ENCODE results near the gene TSPAN18. TPM values are rescaled to one million over a fixed set of nuclear protein-coding genes. Genes with fewer than 3 reads are reported as not detected.

TSPAN18 gene, protein sequence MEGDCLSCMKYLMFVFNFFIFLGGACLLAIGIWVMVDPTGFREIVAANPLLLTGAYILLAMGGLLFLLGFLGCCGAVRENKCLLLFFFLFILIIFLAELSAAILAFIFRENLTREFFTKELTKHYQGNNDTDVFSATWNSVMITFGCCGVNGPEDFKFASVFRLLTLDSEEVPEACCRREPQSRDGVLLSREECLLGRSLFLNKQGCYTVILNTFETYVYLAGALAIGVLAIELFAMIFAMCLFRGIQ
- total RNA-seq: 10 to 100 TPM in 1 of 2 donors, 1 to 10 TPM in 1; 3.1 to 10.8 TPM
- long read RNA-seq: 0 reads

DNA sequence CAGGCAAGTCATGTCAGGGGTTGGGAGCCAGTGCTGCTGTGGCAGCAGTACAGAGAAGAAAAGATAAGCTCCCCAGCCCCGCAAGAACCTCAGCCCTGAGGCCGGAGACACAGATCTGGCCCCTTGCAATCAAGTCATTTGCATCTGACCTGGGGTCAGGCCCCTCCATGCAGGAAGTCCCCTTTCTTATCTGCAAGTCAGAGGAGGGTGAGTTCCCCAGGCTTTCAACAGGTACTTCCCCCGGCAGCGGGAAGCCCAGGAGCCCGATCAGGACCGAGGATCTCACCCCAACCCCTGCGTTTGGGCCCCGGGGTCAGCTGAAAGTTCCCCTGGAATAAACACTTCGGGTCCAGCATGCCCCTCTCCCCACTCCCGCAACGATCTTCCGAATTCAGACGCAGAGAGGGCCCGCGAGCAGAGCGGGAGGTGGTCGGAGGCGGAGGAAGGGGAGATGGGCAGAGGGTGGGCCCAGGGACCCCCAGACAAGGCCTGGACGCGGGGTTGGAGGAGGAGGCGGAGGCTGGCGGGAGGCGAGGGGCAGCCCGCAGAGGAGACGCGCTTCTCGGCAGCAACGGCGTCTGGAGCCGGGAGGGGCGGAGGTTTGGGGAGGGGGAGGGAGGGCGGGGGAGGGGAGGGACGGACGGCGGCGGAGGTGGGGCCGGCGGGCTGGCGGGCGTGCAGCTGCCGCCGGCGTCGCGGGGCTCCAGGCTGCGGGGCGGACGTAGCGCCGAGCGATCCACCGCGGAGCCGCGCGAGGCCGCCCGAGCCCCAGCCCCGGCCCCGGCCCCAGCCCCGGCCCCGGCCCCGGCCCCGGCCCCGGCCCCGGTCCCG, at the start of gene TSPAN18:
Gene TSPAN18, plus strand, starts transcription at position 680 of the 831 bp plus-strand sequence. CDS start 179,455 bp downstream, outside the sequence.
- DNase-seq (peak; percentile 20 to 34), ATAC-seq (peak; percentile 12)
- intact Hi-C loops (cut with DNase I, micrococcal nuclease): loop anchor here in 1 of 2 donors (10.0 kb wide), 1 partner anchor 92 kb away; no protein-coding TSS in a partner anchor

DNA sequence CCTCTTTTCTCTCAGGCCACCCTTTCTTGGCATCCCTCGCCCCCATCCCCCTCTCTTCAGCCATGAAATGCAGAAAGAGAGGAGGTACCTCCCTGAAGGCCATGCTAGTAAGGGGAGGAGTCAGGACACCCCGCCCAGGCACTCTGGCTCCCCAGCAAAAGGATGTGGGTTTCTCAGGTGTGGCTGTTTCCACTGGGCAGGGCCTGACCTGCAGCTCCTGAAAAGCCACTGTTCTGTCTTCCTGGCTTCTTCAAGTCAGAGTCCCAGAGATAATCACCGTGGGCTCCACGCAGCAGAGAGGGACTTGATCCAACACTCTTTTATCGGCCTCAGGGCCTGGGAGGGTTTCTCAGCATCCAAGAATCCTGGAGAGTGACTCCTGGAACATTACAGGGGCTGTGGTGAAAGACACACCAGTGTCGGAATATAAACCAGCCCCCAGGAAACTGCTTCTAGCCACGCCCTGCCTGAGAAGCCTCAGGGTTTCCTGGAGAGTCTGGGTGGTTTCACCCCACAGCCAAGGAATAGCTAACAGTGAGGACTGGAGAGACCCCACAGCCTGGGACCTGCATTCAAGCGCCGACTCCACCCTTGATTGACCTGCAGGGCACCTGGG, 45.7 kb upstream of the TSPAN18 start:
- ATAC-seq (no peak), DNase-seq (peak in 1 of 2 donors; percentile 17)
- intact Hi-C loops (cut with DNase I, micrococcal nuclease): no loop called here

GRCh38 chr11:44681698-44682097, 45.1 kb upstream of the TSPAN18 start:
- ATAC-seq: no peak
- intact Hi-C loops (cut with DNase I, micrococcal nuclease): no loop called here
- no peak for DNase-seq

DNA sequence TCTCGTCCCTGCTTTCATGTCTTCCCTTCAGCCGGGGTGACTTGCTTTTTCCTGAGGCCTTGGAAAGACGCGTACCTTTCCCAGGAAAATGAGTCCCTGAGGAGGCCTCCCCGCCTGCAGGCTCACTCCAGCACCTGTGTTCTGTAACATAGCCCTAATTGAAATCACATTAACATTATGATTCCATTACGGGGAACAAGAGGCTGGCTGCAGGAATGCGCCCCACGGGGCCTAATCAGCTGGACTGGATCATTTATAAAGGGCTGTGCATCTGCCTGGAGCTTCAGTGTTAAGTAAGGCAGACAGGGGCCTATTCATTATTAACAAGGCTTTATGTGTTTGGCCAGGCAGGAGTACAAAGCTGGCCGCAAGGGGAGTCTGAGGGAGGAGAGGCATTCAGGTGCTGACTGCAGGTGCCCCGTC, 41.9 kb upstream of the TSPAN18 start:
- intact Hi-C loops (cut with DNase I, micrococcal nuclease): no loop called here
- DNase-seq (no peak), ATAC-seq (no peak)

DNA sequence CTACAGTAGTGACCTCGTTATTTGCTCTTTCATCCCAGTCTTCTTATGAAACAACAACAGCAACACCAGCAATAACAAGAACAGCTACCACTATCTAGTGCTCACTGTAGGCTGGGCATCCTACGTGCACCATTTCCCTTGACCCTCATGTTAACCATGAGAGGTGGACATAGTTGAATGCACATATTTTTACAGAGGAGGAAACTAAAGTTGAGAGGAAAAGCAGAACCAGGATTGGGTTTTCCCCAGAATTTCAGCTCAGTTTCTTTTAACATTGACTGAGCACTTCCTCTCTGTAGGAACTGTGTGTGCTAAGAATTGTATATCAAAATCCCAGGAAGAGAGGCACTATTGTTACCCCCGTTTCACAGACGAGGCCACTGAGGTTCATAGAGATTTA, 39.4 kb upstream of the TSPAN18 start:
- DNase-seq: no peak
- intact Hi-C loops (cut with DNase I, micrococcal nuclease): no loop called here
- no peak for ATAC-seq

- intact Hi-C loops (cut with DNase I, micrococcal nuclease): no loop called here
- ATAC-seq (no peak), DNase-seq (no peak)
Measured at GRCh38 chr11:44689265-44689664, 37.5 kb upstream of the TSPAN18 start.

DNA sequence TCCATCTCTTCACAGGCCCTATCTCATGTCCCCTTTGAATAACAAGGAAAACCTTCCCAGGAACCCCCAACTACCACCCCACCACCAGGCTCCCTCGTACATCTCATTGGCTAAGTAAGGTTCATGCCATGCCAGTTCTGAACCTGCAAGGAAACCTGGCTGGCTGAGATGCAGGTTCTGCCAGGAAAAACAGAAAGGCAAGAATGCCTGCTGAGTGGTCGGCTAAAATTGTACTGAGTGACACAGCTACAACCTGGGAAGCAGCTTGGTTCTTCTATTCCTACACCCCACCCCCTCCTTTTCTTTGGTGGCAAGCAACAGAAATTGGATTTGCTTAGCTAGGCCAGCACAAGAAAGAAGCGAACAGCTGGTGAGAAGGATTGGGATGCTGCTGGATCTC, 36.1 kb upstream of the TSPAN18 start:
- intact Hi-C loops (cut with DNase I, micrococcal nuclease): no loop called here
- no peak for DNase-seq
- ATAC-seq: no peak

- DNase-seq (no peak), ATAC-seq (no peak)
- intact Hi-C loops (cut with DNase I, micrococcal nuclease): no loop called here
Measured at GRCh38 chr11:44692460-44692859, 34.3 kb upstream of the TSPAN18 start.

GRCh38 chr11:44693654-44694119, 33.1 kb upstream of the TSPAN18 start:
- ATAC-seq: no peak
- no peak for DNase-seq
- intact Hi-C loops (cut with DNase I, micrococcal nuclease): no loop called here

GRCh38 chr11:44694443-44694842, 32.3 kb upstream of the TSPAN18 start:
- DNase-seq (no peak), ATAC-seq (no peak)

DNA sequence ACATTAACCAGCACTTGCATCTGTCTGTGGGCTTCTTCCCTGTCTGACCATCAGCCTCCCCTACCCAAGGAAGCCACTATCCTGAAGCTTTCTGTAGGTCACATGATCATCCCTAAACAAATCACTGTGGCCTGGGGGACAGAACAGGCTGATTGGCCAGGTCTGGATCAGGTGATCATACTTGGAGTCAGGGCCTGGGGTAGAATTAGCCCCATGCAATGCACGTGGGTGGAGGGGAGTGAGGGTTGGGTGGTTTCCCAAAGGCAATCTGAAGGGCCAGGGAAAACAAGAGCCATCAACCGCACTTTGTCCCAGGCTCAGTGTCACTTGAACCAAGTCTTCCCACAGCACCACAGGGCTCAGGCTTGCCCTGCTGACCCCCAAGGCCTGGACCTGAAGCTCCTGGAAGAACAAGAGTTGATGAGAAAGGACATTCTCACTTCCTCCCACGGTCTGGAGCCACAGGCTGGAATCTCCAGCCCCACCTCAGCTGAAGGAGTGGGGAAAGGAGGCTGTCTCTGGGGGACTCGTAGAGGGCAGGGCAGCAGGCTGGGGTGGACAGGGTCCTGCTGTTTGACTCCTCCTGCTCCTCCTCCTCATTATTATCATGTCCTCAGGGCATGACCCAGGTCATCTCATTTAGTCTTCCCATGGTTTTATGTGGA, 31.5 kb upstream of the TSPAN18 start:
- intact Hi-C loops (cut with DNase I, micrococcal nuclease): no loop called here
- no peak for DNase-seq

More at GRCh38 chr11:44694443-44694842, 32.3 kb upstream of the TSPAN18 start:
- intact Hi-C loops (cut with DNase I, micrococcal nuclease): no loop called here

GRCh38 chr11:44698252-44698912, 28.4 kb upstream of the TSPAN18 start:
- ATAC-seq (no peak), DNase-seq (no peak)
- intact Hi-C loops (cut with DNase I, micrococcal nuclease): no loop called here

More for the DNA sequence above, 31.5 kb upstream of the TSPAN18 start:
- no peak for ATAC-seq

- ATAC-seq: no peak
- DNase-seq: no peak
- intact Hi-C loops (cut with DNase I, micrococcal nuclease): no loop called here
Measured at GRCh38 chr11:44699497-44700408, 27.0 kb upstream of the TSPAN18 start.

DNA sequence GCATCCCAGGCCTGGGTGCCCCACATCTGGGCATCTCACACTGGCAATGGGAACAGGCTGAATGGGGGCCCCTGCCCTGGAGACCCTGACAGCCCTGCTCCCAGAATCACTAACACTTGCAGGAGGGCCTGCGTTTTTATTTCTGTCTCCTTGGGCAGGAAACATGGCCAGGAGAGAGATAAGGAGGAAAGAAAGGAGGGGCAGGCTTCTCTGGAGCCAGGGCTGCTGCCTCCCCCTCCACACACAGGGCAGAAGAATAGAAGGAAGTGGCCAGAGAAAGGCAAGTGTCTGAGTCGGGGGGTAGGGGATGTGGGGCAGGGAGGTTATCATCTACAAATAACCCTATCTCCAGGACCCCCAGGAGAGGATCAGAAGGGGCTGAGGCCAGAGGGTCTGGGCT, 25.5 kb upstream of the TSPAN18 start:
- ATAC-seq (no peak), DNase-seq (no peak)
- intact Hi-C loops (cut with DNase I, micrococcal nuclease): no loop called here

- peak in 1 of 2 donors; percentile 45 for DNase-seq
- intact Hi-C loops (cut with DNase I, micrococcal nuclease): no loop called here
- no peak for ATAC-seq
Measured at GRCh38 chr11:44702889-44703288, 23.9 kb upstream of the TSPAN18 start.

- no peak for ATAC-seq
Measured at GRCh38 chr11:44707094-44707493, 19.7 kb upstream of the TSPAN18 start.

GRCh38 chr11:44708009-44708408, 18.8 kb upstream of the TSPAN18 start:
- ATAC-seq (no peak), DNase-seq (no peak)
- intact Hi-C loops (cut with DNase I, micrococcal nuclease): no loop called here

More at GRCh38 chr11:44707094-44707493, 19.7 kb upstream of the TSPAN18 start:
- intact Hi-C loops (cut with DNase I, micrococcal nuclease): no loop called here
- DNase-seq: no peak

All from left colon (tissue), 2 donors.